Chondrocyte (in vitro differentiated cells): ENCODE data around the gene RASL10A. TPM values are rescaled to one million over a fixed set of nuclear protein-coding genes. Genes with fewer than 3 reads are reported as not detected.

ENCODE experiments used
- DNase-seq: peaks from one replicate; pipeline ENCODE4 v3.0.0; 2021; ENCODE audit warnings: mixed read lengths, low spot score
- H3K27ac Mint-ChIP-seq: one replicate; pipeline ENCODE4 v1.8.0; 2021; ENCODE audit warnings: mild to moderate bottlenecking, moderate library complexity, mixed read lengths; ENCODE audit not compliant: unreplicated experiment
- H3K27me3 Mint-ChIP-seq: 2 replicates; pipeline ENCODE4 v1.8.0; 2021; ENCODE audit warnings: low read depth, mixed read lengths
- H3K36me3 Mint-ChIP-seq: 2 replicates; pipeline ENCODE4 v1.8.0; 2021; ENCODE audit warnings: low read depth, mixed read lengths
- H3K4me1 Mint-ChIP-seq: 2 replicates; pipeline ENCODE4 v1.8.0; 2021; ENCODE audit warnings: low read depth, mild to moderate bottlenecking, mixed read lengths
- H3K4me3 Mint-ChIP-seq: one replicate; pipeline ENCODE4 v1.8.0; 2021; ENCODE audit warnings: mild to moderate bottlenecking, moderate library complexity, mixed read lengths; ENCODE audit not compliant: unreplicated experiment
- H3K9me3 Mint-ChIP-seq: 2 replicates; pipeline ENCODE4 v1.8.0; 2021; ENCODE audit warnings: low read depth, mixed read lengths
- total RNA-seq: library from RNA; stranded (reverse); gene quantifications from 3 replicates; pipeline ENCODE4 v1.2.1, GENCODE V29; 2021
- TF ChIP-seq, protein P1 (sequence below): fragments of 200-600 bp; sonication (generic); IDR thresholded peaks from 2 replicates; pipeline ENCODE4 v1.5.0; 2021; ENCODE audit warnings: antibody characterized with exemption, mild to moderate bottlenecking, moderate library complexity

The RASL10A gene
- total RNA-seq, 1 donor from 2014 or later, result 0.27 TPM

DNA sequence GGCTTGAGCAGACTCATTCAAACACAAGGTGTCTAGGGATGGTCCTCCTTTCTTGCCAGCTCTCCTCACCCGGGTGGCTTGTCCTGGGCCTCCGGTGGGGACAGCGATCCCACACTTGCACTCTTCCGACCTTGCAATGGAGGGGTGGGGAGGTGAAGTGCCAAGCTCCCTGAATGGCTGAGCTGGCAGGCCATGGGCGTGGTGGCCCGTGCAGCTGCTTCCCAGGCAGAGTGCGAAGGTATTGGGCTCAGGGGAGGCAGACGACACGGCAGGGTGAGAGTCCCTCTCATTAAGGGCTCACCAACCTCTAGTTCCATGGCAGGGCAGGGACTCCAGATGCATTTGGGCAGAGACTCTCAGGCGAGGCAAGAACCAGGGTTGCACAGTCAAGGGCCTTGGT is 11.0 kb upstream of the RASL10A start:
- H3K27ac Mint-ChIP-seq, result no peak overlapping the region

GRCh38 chr22:29325785-29326315 is 10.4 kb upstream of the RASL10A start:
- no peak overlapping the region for H3K27ac Mint-ChIP-seq
- TF ChIP-seq, protein P1, sequence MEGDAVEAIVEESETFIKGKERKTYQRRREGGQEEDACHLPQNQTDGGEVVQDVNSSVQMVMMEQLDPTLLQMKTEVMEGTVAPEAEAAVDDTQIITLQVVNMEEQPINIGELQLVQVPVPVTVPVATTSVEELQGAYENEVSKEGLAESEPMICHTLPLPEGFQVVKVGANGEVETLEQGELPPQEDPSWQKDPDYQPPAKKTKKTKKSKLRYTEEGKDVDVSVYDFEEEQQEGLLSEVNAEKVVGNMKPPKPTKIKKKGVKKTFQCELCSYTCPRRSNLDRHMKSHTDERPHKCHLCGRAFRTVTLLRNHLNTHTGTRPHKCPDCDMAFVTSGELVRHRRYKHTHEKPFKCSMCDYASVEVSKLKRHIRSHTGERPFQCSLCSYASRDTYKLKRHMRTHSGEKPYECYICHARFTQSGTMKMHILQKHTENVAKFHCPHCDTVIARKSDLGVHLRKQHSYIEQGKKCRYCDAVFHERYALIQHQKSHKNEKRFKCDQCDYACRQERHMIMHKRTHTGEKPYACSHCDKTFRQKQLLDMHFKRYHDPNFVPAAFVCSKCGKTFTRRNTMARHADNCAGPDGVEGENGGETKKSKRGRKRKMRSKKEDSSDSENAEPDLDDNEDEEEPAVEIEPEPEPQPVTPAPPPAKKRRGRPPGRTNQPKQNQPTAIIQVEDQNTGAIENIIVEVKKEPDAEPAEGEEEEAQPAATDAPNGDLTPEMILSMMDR, result no peak
- H3K4me3 Mint-ChIP-seq, result no peak overlapping the region
- no peaks in the 10 kb centered on the region for H3K27me3 Mint-ChIP-seq
- no peak for DNase-seq
- H3K9me3 Mint-ChIP-seq, result no peaks in the 10 kb centered on the region
- H3K36me3 Mint-ChIP-seq, result peaks cover 6% of the 10 kb centered on the region
- H3K4me1 Mint-ChIP-seq, result peaks cover 2% of the 10 kb centered on the region

More for the DNA sequence above, 11.0 kb upstream of the RASL10A start:
- no peak for DNase-seq
- Mint-ChIP-seq H3K4me1 (peaks cover 3% of the 10 kb centered on the region), H3K9me3 (no peaks in the 10 kb centered on the region), H3K36me3 (peaks cover 6% of the 10 kb centered on the region), H3K4me3 (no peak overlapping the region), H3K27me3 (no peaks in the 10 kb centered on the region)
- TF ChIP-seq, protein P1, result no peak

DNA sequence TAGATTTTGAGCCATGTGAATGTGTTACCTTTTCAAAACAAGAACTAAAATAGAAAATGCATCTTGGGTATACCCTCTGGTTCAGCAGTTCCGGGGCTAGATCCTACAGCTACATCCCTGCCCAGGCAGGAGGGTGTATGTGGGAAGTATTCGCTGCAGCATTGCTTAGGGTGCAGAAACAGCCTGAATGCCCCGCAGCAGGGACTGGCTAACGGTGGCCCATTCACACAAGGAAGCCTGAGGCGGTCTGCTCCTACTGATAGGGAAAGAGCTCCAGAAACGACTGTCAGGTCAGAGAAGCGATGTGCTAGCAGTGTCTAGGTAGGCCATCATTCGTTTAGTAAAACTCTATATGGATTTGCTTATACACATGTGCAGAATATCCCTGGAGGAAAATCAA is 9.9 kb upstream of the RASL10A start:
- Mint-ChIP-seq H3K4me3 (no peak overlapping the region), H3K27ac (no peak overlapping the region), H3K9me3 (no peaks in the 10 kb centered on the region), H3K27me3 (no peaks in the 10 kb centered on the region), H3K4me1 (no peaks in the 10 kb centered on the region), H3K36me3 (peaks cover 6% of the 10 kb centered on the region)
- DNase-seq, result no peak
- TF ChIP-seq, protein P1, result no peak

GRCh38 chr22:29323641-29324040 is 8.1 kb upstream of the RASL10A start:
- Mint-ChIP-seq H3K27me3 (no peaks in the 10 kb centered on the region), H3K36me3 (no peaks in the 10 kb centered on the region), H3K4me3 (no peak overlapping the region), H3K9me3 (no peaks in the 10 kb centered on the region), H3K27ac (no peak overlapping the region), H3K4me1 (no peaks in the 10 kb centered on the region)
- no peak for DNase-seq
- TF ChIP-seq, protein P1, result no peak

GRCh38 chr22:29320546-29320945 is 5.0 kb upstream of the RASL10A start:
- no peak for DNase-seq
- TF ChIP-seq, protein P1, result peak; percentile 68
- Mint-ChIP-seq H3K4me1 (no peaks in the 10 kb centered on the region), H3K27ac (no peak overlapping the region), H3K9me3 (no peaks in the 10 kb centered on the region), H3K4me3 (no peak overlapping the region), H3K27me3 (peaks cover 1% of the 10 kb centered on the region), H3K36me3 (no peaks in the 10 kb centered on the region)
